HepG2 (cell line): ENCODE data around the gene YPEL3. TPM values are rescaled to one million over a fixed set of nuclear protein-coding genes. Genes with fewer than 3 reads are reported as not detected.
A peak's percentile ranks its signal among the peaks of the same experiment; 100 is the strongest.

Experiments
- ATRX ChIP-seq: sonication (generic); formaldehyde crosslinking; IDR thresholded peaks from 2 replicates; pipeline ENCODE4 v1.4.0; 2020; ENCODE audit warnings: missing genetic modification reagents, borderline replicate concordance
- CC2D1A ChIP-seq: sonication (generic); formaldehyde crosslinking; IDR thresholded peaks from 2 replicates; pipeline ENCODE4 v1.8.1; 2023; ENCODE audit warnings: mild to moderate bottlenecking, missing genetic modification reagents
- DPF2 ChIP-seq: sonication (generic); formaldehyde crosslinking; IDR thresholded peaks from 2 replicates; pipeline ENCODE4 v1.4.0; 2020; ENCODE audit warnings: mild to moderate bottlenecking, low read depth, missing genetic modification reagents, borderline replicate concordance
- DRAP1 ChIP-seq: IDR thresholded peaks from 2 replicates; pipeline ENCODE4 v1.6.1; 2016; ENCODE audit warnings: missing genetic modification reagents, missing compliant biosample characterization
- FOSL1 ChIP-seq: sonication (generic); formaldehyde crosslinking; IDR thresholded peaks from 2 replicates; pipeline ENCODE4 v1.9.0; 2021; ENCODE audit warnings: missing genetic modification reagents, borderline replicate concordance
- FOSL2 ChIP-seq: sonication (generic); formaldehyde crosslinking; IDR thresholded peaks from 2 replicates; pipeline ENCODE4 v1.4.0; 2020; ENCODE audit warnings: missing genetic modification reagents
- GPN1 ChIP-seq: sonication (generic); formaldehyde crosslinking; IDR thresholded peaks from 2 replicates; pipeline ENCODE4 v1.5.1; 2020; ENCODE audit warnings: missing genetic modification reagents, borderline replicate concordance
- HCFC1 ChIP-seq: fragments of 150-350 bp; IDR thresholded peaks from 2 replicates; pipeline ENCODE4 v1.6.1; 2014; ENCODE audit warnings: low read depth, low read length
- IKZF5 ChIP-seq: IDR thresholded peaks from 2 replicates; pipeline ENCODE4 v1.6.1; 2018; ENCODE audit warnings: missing genetic modification reagents, mild to moderate bottlenecking, missing compliant biosample characterization
- JARID2 ChIP-seq: sonication (generic); formaldehyde crosslinking; IDR thresholded peaks from 2 replicates; pipeline ENCODE4 v1.8.1; 2023; ENCODE audit warnings: missing genetic modification reagents, inconsistent platforms; ENCODE audit not compliant: insufficient replicate concordance
- KDM4B ChIP-seq: sonication (generic); formaldehyde crosslinking; IDR thresholded peaks from 2 replicates; pipeline ENCODE4 v1.4.0; 2020; ENCODE audit warnings: missing genetic modification reagents
- MNT ChIP-seq: fragments of 450-650 bp; IDR thresholded peaks from 2 replicates; pipeline ENCODE4 v1.6.1; 2016
- PHF5A ChIP-seq: IDR thresholded peaks from one replicate; pipeline ENCODE4 v1.6.1; 2018; ENCODE audit warnings: low read depth, missing genetic modification reagents; ENCODE audit not compliant: unreplicated experiment
- REXO4 ChIP-seq: sonication (generic); formaldehyde crosslinking; IDR thresholded peaks from 2 replicates; pipeline ENCODE4 v1.8.0; 2022; ENCODE audit warnings: missing genetic modification reagents, mild to moderate bottlenecking, borderline replicate concordance
- SKI ChIP-seq: fragments of 450-650 bp; IDR thresholded peaks from one replicate; pipeline ENCODE4 v1.6.1; 2018; ENCODE audit warnings: mild to moderate bottlenecking; ENCODE audit not compliant: partially characterized antibody
- SKIL ChIP-seq: sonication (generic); formaldehyde crosslinking; IDR thresholded peaks from 2 replicates; pipeline ENCODE4 v1.8.0; 2022; ENCODE audit warnings: missing genetic modification reagents, mild to moderate bottlenecking, moderate library complexity, borderline replicate concordance
- SMAD3 ChIP-seq: sonication (generic); formaldehyde crosslinking; IDR thresholded peaks from 2 replicates; pipeline ENCODE4 v1.4.0; 2020; ENCODE audit warnings: missing genetic modification reagents
- SP1 ChIP-seq, 2 experiments: fragments of 450-650 bp in 1 of 2; sonication (generic) in 1 of 2; formaldehyde crosslinking in 1 of 2; IDR thresholded peaks; 2 replicates each; pipeline versions ENCODE4 v1.4.0 to v1.6.1; 2016 to 2020; ENCODE audit warnings: missing genetic modification reagents in 1 of 2
- SRF ChIP-seq: IDR thresholded peaks from 2 replicates; pipeline ENCODE4 v1.6.1; 2011; ENCODE audit warnings: mild to moderate bottlenecking, low read depth, low read length, moderate library complexity
- ZNF234 ChIP-seq: sonication (generic); formaldehyde crosslinking; conservative IDR thresholded peaks from 2 replicates; pipeline ENCODE4 v1.5.1; 2020; ENCODE audit warnings: mild to moderate bottlenecking, missing genetic modification reagents
- ZNF251 ChIP-seq: sonication (generic); formaldehyde crosslinking; IDR thresholded peaks from 2 replicates; pipeline ENCODE4 v1.9.0; 2021; ENCODE audit warnings: mild to moderate bottlenecking, missing genetic modification reagents
- ZNF362 ChIP-seq: sonication (generic); formaldehyde crosslinking; IDR thresholded peaks from 2 replicates; pipeline ENCODE4 v1.4.0; 2020; ENCODE audit warnings: missing genetic modification reagents, mild to moderate bottlenecking, borderline replicate concordance
- ZNF546 ChIP-seq: sonication (generic); formaldehyde crosslinking; conservative IDR thresholded peaks from 2 replicates; pipeline ENCODE4 v1.8.1; 2023; ENCODE audit warnings: mild to moderate bottlenecking, missing genetic modification reagents
- polyA plus RNA-seq, 8 experiments: library from polyadenylated mRNA; depleted of rRNA in 3 of 8; stranded (reverse) in 7 of 8; unstranded in 1 of 8; fragments of >200 nt; fragmentation: Illumina TruSeq in 4 of 8; extraction: Trizol in 4 of 8; gene quantifications; 2 replicates each; pipeline versions ENCODE4 v1.2.1 to v1.2.3, GENCODE V29; 2011 to 2016; ENCODE audit warnings: low read depth in 4 of 8, missing spikeins in 1 of 8, mixed read lengths in 1 of 8; ENCODE audit not compliant: insufficient read depth in 1 of 8
- total RNA-seq, 5 experiments: library from RNA; depleted of rRNA; stranded (reverse); fragments of >200 nt; fragmentation: Illumina TruSeq; extraction: Trizol; gene quantifications; 2 replicates each; pipeline ENCODE4 v1.2.3, GENCODE V29; 2016; ENCODE audit warnings: low read depth in 1 of 5

YPEL3 gene
- total and polyA plus RNA-seq, 2 of the 13 experiments (the other 11 are each of a cell fraction or from before 2014, with no cell fraction given) = 5.4 to 47.0 TPM

DNA sequence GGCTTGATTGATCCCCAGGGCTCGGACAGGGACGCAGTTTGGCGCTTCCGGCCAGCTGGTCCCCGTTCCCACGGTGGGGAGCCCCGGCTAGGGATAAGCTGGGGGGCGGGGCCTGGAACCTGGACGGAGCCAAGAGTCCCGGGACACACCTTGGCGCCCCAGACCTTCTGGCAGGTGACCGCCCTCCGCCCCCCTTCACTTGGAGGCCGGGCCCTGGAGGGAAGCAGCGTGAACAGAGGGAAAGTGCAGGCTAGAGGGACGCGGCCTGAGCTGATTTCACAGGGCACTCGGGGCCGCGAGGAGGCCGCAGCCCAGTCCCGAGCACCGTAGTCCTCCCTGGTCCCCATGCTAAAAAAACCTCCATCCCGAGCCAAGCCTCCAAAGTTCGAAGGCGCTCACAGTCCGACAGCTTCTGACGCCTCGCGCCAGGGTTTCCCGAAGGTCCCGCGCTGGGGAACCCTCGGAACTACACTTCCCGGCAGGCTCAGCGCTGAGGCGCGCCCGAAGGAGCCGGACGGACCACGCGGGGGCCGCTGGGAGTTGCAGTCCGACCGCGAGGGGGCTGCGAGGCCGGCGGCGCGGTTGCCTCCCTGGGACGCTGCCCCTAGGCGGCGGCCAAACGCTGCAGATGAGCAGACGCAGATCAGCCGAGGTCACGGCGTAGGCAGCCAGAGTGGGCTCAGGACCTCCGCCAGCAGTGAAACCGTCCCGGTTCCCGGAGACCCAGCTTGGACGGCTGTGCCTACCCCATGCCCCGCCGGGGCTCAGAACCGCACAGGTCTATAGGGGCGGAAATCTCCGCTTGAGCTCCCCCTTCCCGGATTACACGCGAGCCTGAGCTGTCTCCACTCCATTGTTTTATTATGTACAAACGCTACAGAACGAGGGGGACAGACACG lies 4.3 kb downstream of the YPEL3 start, which contains the start of gene TBX6 (continued):
- TF ChIP-seq SKIL (no peak; the same call in 1 of the 2 replicates), KDM4B (CRISPR knock-in tag) (peak; percentile 30; the same call in 1 of the 2 replicates), SKI (peak; percentile 46), ZNF234 (CRISPR knock-in tag) (no peak), MNT (no peak), GPN1 (no peak), FOSL2 (peak; percentile 50), SMAD3 (CRISPR knock-in tag) (peak; percentile 88), DRAP1 (CRISPR knock-in tag) (peak; percentile 66; the same call in 1 of the 2 replicates), REXO4 (CRISPR knock-in tag) (no peak), SP1 (IDR thresholded peaks at IDR 0.05) (no peak), SP1 (CRISPR knock-in tag; IDR thresholded peaks at IDR 0.05) (peak; percentile 18; the same call in 1 of the 2 replicates), HCFC1 (peak; percentile 100), DPF2 (CRISPR knock-in tag) (0 out of 2 replicates have a peak, but pooled peaks have one; percentile 1), ZNF251 (no peak; the same call in 1 of the 2 replicates), PHF5A (CRISPR knock-in tag) (peak; percentile 66), FOSL1 (CRISPR knock-in tag) (peak; percentile 39; the same call in 1 of the 2 replicates), JARID2 (peak; percentile 43), ATRX (no peak), ZNF546 (0 out of 2 replicates have a peak, but pooled peaks have one; percentile 16), ZNF362 (no peak), IKZF5 (CRISPR knock-in tag) (no peak), SRF (0 out of 2 replicates have a peak, but pooled peaks have one; percentile 32), CC2D1A (CRISPR knock-in tag) (no peak)
